ENCODE results near the gene SCMH1.

The SCMH1 gene

GRCh38 chr1:41241749-41242341, at the start of gene SCMH1:
TSS of gene SCMH1 (minus strand) at chr1:41242306. CDS start at chr1:41186133, 56,173 bp downstream.
- in situ Hi-C loops (cut with MboI; ENCODE audit: low sequenced_read_pairs, unreplicated experiment) = no loop called here
- DNase-seq (ENCODE audit: low spot score) = peak; percentile 87
- no peak for TF ChIP-seq CTCF (IDR thresholded peaks at IDR 0.05; ENCODE audit: borderline replicate concordance, control extremely low read depth, extremely low read depth, insufficient read depth, missing control alignments)

GRCh38 chr1:41291195-41291594, 49.1 kb upstream of the SCMH1 start:
- DNase-seq (ENCODE audit: low spot score) = no peak
- TF ChIP-seq CTCF (IDR thresholded peaks at IDR 0.05; ENCODE audit: borderline replicate concordance, control extremely low read depth, extremely low read depth, insufficient read depth, missing control alignments) = no peak
- in situ Hi-C loops (cut with MboI; ENCODE audit: low sequenced_read_pairs, unreplicated experiment) = no loop called here

GRCh38 chr1:41289196-41289595, 47.1 kb upstream of the SCMH1 start:
- TF ChIP-seq CTCF (IDR thresholded peaks at IDR 0.05; ENCODE audit: borderline replicate concordance, control extremely low read depth, extremely low read depth, insufficient read depth, missing control alignments) = no peak
- no peak for DNase-seq (ENCODE audit: low spot score)
- in situ Hi-C loops (cut with MboI; ENCODE audit: low sequenced_read_pairs, unreplicated experiment) = no loop called here

- in situ Hi-C loops (cut with MboI; ENCODE audit: low sequenced_read_pairs, unreplicated experiment) = no loop called here
- TF ChIP-seq CTCF (IDR thresholded peaks at IDR 0.05; ENCODE audit: borderline replicate concordance, control extremely low read depth, extremely low read depth, insufficient read depth, missing control alignments) = no peak
- no peak for DNase-seq (ENCODE audit: low spot score)
Observed at GRCh38 chr1:41286992-41287391, 44.9 kb upstream of the SCMH1 start.

- in situ Hi-C loops (cut with MboI; ENCODE audit: low sequenced_read_pairs, unreplicated experiment) = no loop called here
- DNase-seq (ENCODE audit: low spot score) = no peak
Observed at GRCh38 chr1:41286486-41286885, 44.4 kb upstream of the SCMH1 start.

GRCh38 chr1:41285818-41286217, 43.7 kb upstream of the SCMH1 start:
- no peak for DNase-seq (ENCODE audit: low spot score)

More at GRCh38 chr1:41286486-41286885, 44.4 kb upstream of the SCMH1 start:
- no peak for TF ChIP-seq CTCF (IDR thresholded peaks at IDR 0.05; ENCODE audit: borderline replicate concordance, control extremely low read depth, extremely low read depth, insufficient read depth, missing control alignments)

More at GRCh38 chr1:41285818-41286217, 43.7 kb upstream of the SCMH1 start:
- in situ Hi-C loops (cut with MboI; ENCODE audit: low sequenced_read_pairs, unreplicated experiment) = no loop called here
- TF ChIP-seq CTCF (IDR thresholded peaks at IDR 0.05; ENCODE audit: borderline replicate concordance, control extremely low read depth, extremely low read depth, insufficient read depth, missing control alignments) = no peak

Data from GM13976 (cell line).